Fibroblast of the conjunctiva (primary cell): ENCODE data around the gene C10orf67.
"Not testable (repeated sequence)": the region's sequence is repeated elsewhere in the genome, so short reads cannot be mapped to it uniquely, and the experiment has no call there.

ENCODE experiments used
- DNase-seq: peaks from one replicate; pipeline ENCODE4 v3.0.0-alpha.2; 2010; ENCODE audit warnings: low read depth

C10orf67 gene

GRCh38 chr10:23263441-23264164, 81.0 kb downstream of the C10orf67 start:
- no peak for DNase-seq

GRCh38 chr10:23262928-23263327, 81.7 kb downstream of the C10orf67 start:
- no peak for DNase-seq

- no peak for DNase-seq
Observed at GRCh38 chr10:23258516-23258915, 86.1 kb downstream of the C10orf67 start.

- DNase-seq: no peak
Observed at GRCh38 chr10:23253780-23254179, 90.8 kb downstream of the C10orf67 start.

GRCh38 chr10:23252859-23253258, 91.7 kb downstream of the C10orf67 start:
- not testable (repeated sequence) for DNase-seq

- not testable (repeated sequence) for DNase-seq
Observed at GRCh38 chr10:23241779-23242178, 102.8 kb downstream of the C10orf67 start.

GRCh38 chr10:23238015-23238414, 106.6 kb downstream of the C10orf67 start:
- no peak for DNase-seq

GRCh38 chr10:23230582-23230981, 114.0 kb downstream of the C10orf67 start:
- no peak for DNase-seq

- DNase-seq: no peak
Observed at GRCh38 chr10:23217471-23217870, 127.1 kb downstream of the C10orf67 start.

- DNase-seq: no peak
Observed at GRCh38 chr10:23205972-23206642, 138.5 kb downstream of the C10orf67 start.

- DNase-seq: no peak
Observed at GRCh38 chr10:23204773-23205172, 139.8 kb downstream of the C10orf67 start.

- no peak for DNase-seq
Observed at GRCh38 chr10:23203369-23204325, 140.9 kb downstream of the C10orf67 start.

GRCh38 chr10:23202779-23203178, 141.8 kb downstream of the C10orf67 start:
- DNase-seq: no peak

GRCh38 chr10:23201837-23202236, 142.8 kb downstream of the C10orf67 start:
- DNase-seq: no peak

- no peak for DNase-seq
Observed at GRCh38 chr10:23200997-23201652, 143.5 kb downstream of the C10orf67 start.

- DNase-seq: no peak
Observed at GRCh38 chr10:23200586-23200985, 144.0 kb downstream of the C10orf67 start.

GRCh38 chr10:23199768-23200511, 144.7 kb downstream of the C10orf67 start:
- no peak for DNase-seq

GRCh38 chr10:23198940-23199767, 145.4 kb downstream of the C10orf67 start:
- DNase-seq: no peak

- DNase-seq: no peak
Observed at GRCh38 chr10:23198610-23198939, 146.0 kb downstream of the C10orf67 start.

GRCh38 chr10:23197416-23197861, 147.2 kb downstream of the C10orf67 start:
- DNase-seq: no peak
